HepG2 (cell line): ENCODE results near the gene PIAS1. TPM values are rescaled to one million over a fixed set of nuclear protein-coding genes. Genes with fewer than 3 reads are reported as not detected.

Source experiments
- CBFB ChIP-seq: sonication (generic); formaldehyde crosslinking; IDR thresholded peaks from 2 replicates; pipeline ENCODE4 v1.4.0; 2020; ENCODE audit warnings: missing genetic modification reagents
- ELF1 ChIP-seq: sonication (generic); formaldehyde crosslinking; IDR thresholded peaks from 2 replicates; pipeline ENCODE4 v1.4.0; 2020; ENCODE audit warnings: missing genetic modification reagents
- HIC2 ChIP-seq: sonication (generic); formaldehyde crosslinking; IDR thresholded peaks from 2 replicates; pipeline ENCODE4 v1.9.0; 2022; ENCODE audit warnings: low read depth, missing genetic modification reagents
- IRF9 ChIP-seq: sonication (generic); formaldehyde crosslinking; IDR thresholded peaks from 2 replicates; pipeline ENCODE4 v1.8.0; 2022; ENCODE audit warnings: missing genetic modification reagents, mild to moderate bottlenecking, borderline replicate concordance
- JUND ChIP-seq: sonication (generic); formaldehyde crosslinking; IDR thresholded peaks from 2 replicates; pipeline ENCODE4 v1.8.0; 2022; ENCODE audit warnings: mild to moderate bottlenecking, missing genetic modification reagents
- KAT8 ChIP-seq: IDR thresholded peaks from 2 replicates; pipeline ENCODE4 v1.6.1; 2016; ENCODE audit warnings: missing genetic modification reagents, missing compliant biosample characterization
- MBD4 ChIP-seq: IDR thresholded peaks from 2 replicates; pipeline ENCODE4 v1.6.1; 2012; ENCODE audit warnings: low read length, inconsistent platforms, borderline replicate concordance
- MLLT10 ChIP-seq: sonication (generic); formaldehyde crosslinking; IDR thresholded peaks from 2 replicates; pipeline ENCODE4 v1.4.0; 2020; ENCODE audit warnings: missing genetic modification reagents
- NFIB ChIP-seq: sonication (generic); formaldehyde crosslinking; IDR thresholded peaks from 2 replicates; pipeline ENCODE4 v1.9.0; 2021; ENCODE audit warnings: missing genetic modification reagents, mild to moderate bottlenecking, borderline replicate concordance
- PTBP1 ChIP-seq: fragments of 200-400 bp; formaldehyde crosslinking; IDR thresholded peaks from 2 replicates; pipeline ENCODE4 v1.6.1; 2018; ENCODE audit warnings: low read length, low read depth; ENCODE audit not compliant: poor library complexity, severe bottlenecking
- REST ChIP-seq, 2 experiments: IDR thresholded peaks; 2 replicates each; pipeline ENCODE4 v1.6.1; 2011 to 2012; ENCODE audit warnings: low read length in 2 of 2, borderline replicate concordance in 1 of 2, low read depth in 1 of 2, mild to moderate bottlenecking in 1 of 2, moderate library complexity in 1 of 2
- SMARCC2 ChIP-seq: fragments of 450-650 bp; IDR thresholded peaks from 2 replicates; pipeline ENCODE4 v1.6.1; 2017; ENCODE audit warnings: antibody characterized with exemption, mild to moderate bottlenecking
- TCF12 ChIP-seq, 2 experiments: fragments of 450-650 bp in 1 of 2; sonication (generic) in 1 of 2; formaldehyde crosslinking in 1 of 2; IDR thresholded peaks; 2 replicates each; pipeline versions ENCODE4 v1.6.1 to v1.8.0; 2017 to 2022; ENCODE audit warnings: antibody characterized with exemption in 1 of 2, mild to moderate bottlenecking in 1 of 2, missing genetic modification reagents in 1 of 2, moderate library complexity in 1 of 2
- YEATS2 ChIP-seq: sonication (generic); formaldehyde crosslinking; IDR thresholded peaks from 2 replicates; pipeline ENCODE4 v1.4.0; 2020; ENCODE audit warnings: missing genetic modification reagents, borderline replicate concordance
- ZNF10 ChIP-seq: sonication (generic); formaldehyde crosslinking; IDR thresholded peaks from 2 replicates; pipeline ENCODE4 v1.4.0; 2020; ENCODE audit warnings: mild to moderate bottlenecking, low read depth, missing genetic modification reagents, borderline replicate concordance
- ZNF138 ChIP-seq: sonication (generic); formaldehyde crosslinking; IDR thresholded peaks from 2 replicates; pipeline ENCODE4 v1.5.0; 2020; ENCODE audit warnings: mild to moderate bottlenecking, low read depth, missing genetic modification reagents
- ZNF230 ChIP-seq: sonication (generic); formaldehyde crosslinking; IDR thresholded peaks from 2 replicates; pipeline ENCODE4 v1.4.0; 2020; ENCODE audit warnings: mild to moderate bottlenecking, missing genetic modification reagents
- ZNF34 ChIP-seq: sonication (generic); formaldehyde crosslinking; IDR thresholded peaks from 2 replicates; pipeline ENCODE4 v1.4.0; 2020; ENCODE audit warnings: mild to moderate bottlenecking, missing genetic modification reagents, borderline replicate concordance
- ZNF354B ChIP-seq: sonication (generic); formaldehyde crosslinking; IDR thresholded peaks from 2 replicates; pipeline ENCODE4 v1.8.0; 2022; ENCODE audit warnings: mild to moderate bottlenecking, missing genetic modification reagents
- ZNF441 ChIP-seq: sonication (generic); formaldehyde crosslinking; IDR thresholded peaks from 2 replicates; pipeline ENCODE4 v1.7.0; 2021; ENCODE audit warnings: missing genetic modification reagents, borderline replicate concordance
- ZNF530 ChIP-seq: sonication (generic); formaldehyde crosslinking; IDR thresholded peaks from 2 replicates; pipeline ENCODE4 v1.5.0; 2020; ENCODE audit warnings: low read depth, mild to moderate bottlenecking, missing genetic modification reagents
- ZNF652 ChIP-seq: IDR thresholded peaks from 2 replicates; pipeline ENCODE4 v1.6.1; 2016; ENCODE audit warnings: low read depth, borderline replicate concordance
- ZNF678 ChIP-seq: sonication (generic); formaldehyde crosslinking; IDR thresholded peaks from 2 replicates; pipeline ENCODE4 v1.4.0; 2020; ENCODE audit warnings: mild to moderate bottlenecking, missing genetic modification reagents
- polyA plus RNA-seq, 8 experiments: library from polyadenylated mRNA; depleted of rRNA in 3 of 8; stranded (reverse) in 7 of 8; unstranded in 1 of 8; fragments of >200 nt; fragmentation: Illumina TruSeq in 4 of 8; extraction: Trizol in 4 of 8; gene quantifications; 2 replicates each; pipeline versions ENCODE4 v1.2.1 to v1.2.3, GENCODE V29; 2011 to 2016; ENCODE audit warnings: low read depth in 4 of 8, missing spikeins in 1 of 8, mixed read lengths in 1 of 8; ENCODE audit not compliant: insufficient read depth in 1 of 8
- total RNA-seq, 5 experiments: library from RNA; depleted of rRNA; stranded (reverse); fragments of >200 nt; fragmentation: Illumina TruSeq; extraction: Trizol; gene quantifications; 2 replicates each; pipeline ENCODE4 v1.2.3, GENCODE V29; 2016; ENCODE audit warnings: low read depth in 1 of 5

PIAS1 gene
- total and polyA plus RNA-seq, 2 of the 13 experiments (the other 11 are each of a cell fraction or from before 2014, with no cell fraction given), result 20.7 to 33.7 TPM

GRCh38 chr15:68229386-68230156, 175.5 kb downstream of the PIAS1 start, which contains the start of gene CLN6 (continued):
- TF ChIP-seq ELF1 (CRISPR knock-in tag), result no peak
- no peak for TF ChIP-seq PTBP1
- TF ChIP-seq ZNF34, result no peak
- TF ChIP-seq ZNF678 (CRISPR knock-in tag), result peak; percentile 60; the same call in 1 of the 2 replicates
- no peak for TF ChIP-seq TCF12 (IDR thresholded peaks at IDR 0.05)
- peak; percentile 41; the same call in 1 of the 2 replicates for TF ChIP-seq TCF12 (CRISPR knock-in tag; IDR thresholded peaks at IDR 0.05)
- no peak; the same call in 1 of the 2 replicates for TF ChIP-seq ZNF230
- no peak for TF ChIP-seq ZNF652
- TF ChIP-seq KAT8 (CRISPR knock-in tag), result peak; percentile 31; the same call in 1 of the 2 replicates
- TF ChIP-seq IRF9, result peak; percentile 3; the same call in 1 of the 2 replicates
- peak; percentile 68 for TF ChIP-seq ZNF441 (CRISPR knock-in tag)
- TF ChIP-seq MBD4, result no peak
- no peak for TF ChIP-seq CBFB (CRISPR knock-in tag)
- TF ChIP-seq JUND (CRISPR knock-in tag), result peak; percentile 50
- TF ChIP-seq REST (IDR thresholded peaks at IDR 0.05; ENCODE audit: borderline replicate concordance in 1 of 2, low read depth in 1 of 2, low read length in 2 of 2), result no peak
- no peak for TF ChIP-seq ZNF354B (CRISPR knock-in tag)
- 0 out of 2 replicates have a peak, but pooled peaks have one; percentile 18 for TF ChIP-seq YEATS2
- no peak for TF ChIP-seq ZNF530 (CRISPR knock-in tag)
- TF ChIP-seq ZNF138, result peak; percentile 92; the same call in 1 of the 2 replicates
- TF ChIP-seq HIC2 (CRISPR knock-in tag), result no peak; the same call in 1 of the 2 replicates
- no peak for TF ChIP-seq ZNF10 (CRISPR knock-in tag)
- TF ChIP-seq NFIB (CRISPR knock-in tag), result no peak
- no peak for TF ChIP-seq SMARCC2
- TF ChIP-seq MLLT10 (CRISPR knock-in tag), result no peak
